OCI-LY3 (cell line): ENCODE measurements around the gene MOGAT3.

Experiments used
- CTCF ChIP-seq: fragments of 200-600, 300-600 bp; sonication (generic); IDR thresholded peaks from 2 replicates; pipeline ENCODE4 v1.5.1; 2014; ENCODE audit warnings: antibody characterized with exemption, low read length, low read depth
- EZH2phosphoT487 ChIP-seq: fragments of 200-600 bp; shearing (Covaris generic); IDR thresholded peaks from 2 replicates; pipeline ENCODE4 v1.6.1; 2018; ENCODE audit warnings: antibody characterized with exemption, mixed run types, low read depth

DNA sequence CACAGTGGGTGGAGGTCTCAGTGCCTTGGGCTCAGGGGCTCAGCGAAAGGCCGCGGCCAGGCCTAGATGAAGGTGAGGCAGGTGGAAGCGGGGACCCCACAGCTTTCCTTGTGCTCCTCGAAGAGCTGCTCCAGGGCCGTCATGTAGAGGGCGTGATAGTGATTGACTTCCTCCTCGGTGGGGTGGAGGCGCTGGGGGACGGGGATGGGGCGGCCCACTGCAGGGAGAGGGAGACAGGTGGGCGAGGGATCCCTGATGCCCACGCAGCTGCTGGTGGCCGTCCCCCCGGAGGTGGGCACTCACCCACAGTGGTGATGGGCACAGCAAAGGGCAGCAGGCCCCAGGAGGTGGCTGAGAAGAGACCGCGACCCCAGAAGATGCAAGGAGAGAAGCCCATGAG lies 5.0 kb downstream of the MOGAT3 start:
- TF ChIP-seq CTCF, result no peak
- TF ChIP-seq EZH2phosphoT487, result no peak
